Left lung (tissue), 10 donors: ENCODE results near the gene RTL3. TPM values are rescaled to one million over a fixed set of nuclear protein-coding genes. Genes with fewer than 3 reads are reported as not detected.

Source experiments
- ATAC-seq: fragments of 200-7000 bp; cut with Tn5 transposase; one replicate; pipeline ENCODE4 v1.9.1; 2020; ENCODE audit warnings: moderate library complexity
- DNase-seq, 4 donors: peaks; one replicate each; pipeline ENCODE4 v3.0.0-alpha.2; 2013 to 2020
- H3K27ac ChIP-seq, 2 donors: fragments of 200-600 bp; sonication (generic) in 1 of 2; one replicate each; pipeline versions ENCODE4 v1.5.0 to v1.8.0; 2020 to 2021
- H3K27me3 ChIP-seq, 2 donors: fragments of 200-600 bp; sonication (generic) in 1 of 2; one replicate each; pipeline versions ENCODE4 v1.5.0 to v1.8.0; 2020 to 2021
- H3K36me3 ChIP-seq, 2 donors: fragments of 200-600 bp; sonication (generic) in 1 of 2; one replicate each; pipeline versions ENCODE4 v1.5.0 to v1.8.0; 2020 to 2021
- H3K4me1 ChIP-seq, 2 donors: fragments of 200-600 bp; one replicate each; pipeline ENCODE4 v1.8.0; 2021
- H3K4me3 ChIP-seq, 2 donors: fragments of 200-600 bp; sonication (generic) in 1 of 2; one replicate each; pipeline versions ENCODE4 v1.5.0 to v1.8.0; 2020 to 2021; ENCODE audit warnings: mild to moderate bottlenecking in 1 of 2
- H3K9me3 ChIP-seq, 2 donors: fragments of 200-600 bp; sonication (generic) in 1 of 2; one replicate each; pipeline versions ENCODE4 v1.5.0 to v1.8.0; 2020 to 2021
- intact Hi-C, 2 donors: fragments of 100-400 bp; cut with DNase I; formaldehyde crosslinking; loops; one replicate each; pipeline versions ENCODE4 v1.11.2 to v1.14.2; 2022
- polyA plus RNA-seq, 6 donors: library from polyadenylated mRNA; unstranded; fragments of 120-200 nt; gene quantifications; one replicate each; pipeline ENCODE4 v1.2.1, GENCODE V29; 2013; ENCODE audit not compliant: insufficient read length in 6 of 6
- total RNA-seq, 2 donors: library from RNA; stranded (reverse); fragmentation: NEBNext Ultra II Directional; extraction: Animal tissue kit (Norgen Biotek cat#: 25700); gene quantifications; one replicate each; pipeline ENCODE4 v1.2.1, GENCODE V29; 2021
- TF ChIP-seq, protein P1 (sequence below), 2 donors: fragments of 200-600 bp; sonication (generic) in 1 of 2; IDR thresholded peaks; one replicate each; pipeline versions ENCODE4 v1.5.0 to v1.8.0; 2021; ENCODE audit warnings: antibody characterized with exemption in 2 of 2
- donor health status: DM: no; HTN: yes; CAD: no.
- donor health status: DM: no; HTN: no; CAD: no.

RTL3 gene
- total and polyA plus RNA-seq, 8 donors: 0.04 TPM; not detected in 7

DNA sequence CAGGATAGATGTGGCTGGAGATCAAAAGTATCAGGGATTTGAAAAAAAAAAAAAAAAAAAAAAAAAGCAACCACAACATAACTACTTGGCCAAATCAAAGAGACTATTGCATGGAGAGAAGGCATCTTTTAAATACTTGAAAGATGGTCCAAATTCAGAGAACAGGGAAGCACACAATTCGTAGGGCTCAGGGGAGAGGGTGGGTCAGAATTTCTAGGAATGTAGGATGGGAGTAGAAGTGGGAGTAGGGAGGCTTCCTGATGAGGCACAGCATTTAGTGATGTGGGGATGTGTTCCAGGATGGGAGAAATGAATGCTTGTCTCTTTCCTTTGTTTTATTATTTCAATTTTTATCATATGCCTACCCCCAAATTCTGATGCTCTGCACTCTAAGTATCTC is 36.3 kb downstream of the RTL3 start:
- H3K4me3 ChIP-seq: no peak overlapping the region
- no peaks in the 10 kb centered on the region for H3K27me3 ChIP-seq
- intact Hi-C loops: no loop called here
- TF ChIP-seq, protein P1, sequence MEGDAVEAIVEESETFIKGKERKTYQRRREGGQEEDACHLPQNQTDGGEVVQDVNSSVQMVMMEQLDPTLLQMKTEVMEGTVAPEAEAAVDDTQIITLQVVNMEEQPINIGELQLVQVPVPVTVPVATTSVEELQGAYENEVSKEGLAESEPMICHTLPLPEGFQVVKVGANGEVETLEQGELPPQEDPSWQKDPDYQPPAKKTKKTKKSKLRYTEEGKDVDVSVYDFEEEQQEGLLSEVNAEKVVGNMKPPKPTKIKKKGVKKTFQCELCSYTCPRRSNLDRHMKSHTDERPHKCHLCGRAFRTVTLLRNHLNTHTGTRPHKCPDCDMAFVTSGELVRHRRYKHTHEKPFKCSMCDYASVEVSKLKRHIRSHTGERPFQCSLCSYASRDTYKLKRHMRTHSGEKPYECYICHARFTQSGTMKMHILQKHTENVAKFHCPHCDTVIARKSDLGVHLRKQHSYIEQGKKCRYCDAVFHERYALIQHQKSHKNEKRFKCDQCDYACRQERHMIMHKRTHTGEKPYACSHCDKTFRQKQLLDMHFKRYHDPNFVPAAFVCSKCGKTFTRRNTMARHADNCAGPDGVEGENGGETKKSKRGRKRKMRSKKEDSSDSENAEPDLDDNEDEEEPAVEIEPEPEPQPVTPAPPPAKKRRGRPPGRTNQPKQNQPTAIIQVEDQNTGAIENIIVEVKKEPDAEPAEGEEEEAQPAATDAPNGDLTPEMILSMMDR (IDR thresholded peaks at IDR 0.05): no peak
- no peak overlapping the region for H3K27ac ChIP-seq
- H3K9me3 ChIP-seq: no peaks in the 10 kb centered on the region
- no peak for DNase-seq
- no peaks in the 10 kb centered on the region for H3K4me1 ChIP-seq
- ATAC-seq: no peak
- H3K36me3 ChIP-seq: no peaks in the 10 kb centered on the region

- DNase-seq (peak in 3 of 4 donors; percentile 3 to 32 (median 6)), ATAC-seq (peak; percentile 60)
- Histone ChIP-seq H3K4me3 (no peak overlapping the region), H3K27ac (no peak overlapping the region), H3K27me3 (no peaks in the 10 kb centered on the region), H3K4me1 (no peaks in the 10 kb centered on the region), H3K36me3 (no peaks in the 10 kb centered on the region), H3K9me3 (no peaks in the 10 kb centered on the region)
- intact Hi-C loops: no loop called here
- TF ChIP-seq, protein P1 (IDR thresholded peaks at IDR 0.05): no peak
Observed at GRCh38 chrX:78619834-78620233, 39.3 kb downstream of the RTL3 start.

DNA sequence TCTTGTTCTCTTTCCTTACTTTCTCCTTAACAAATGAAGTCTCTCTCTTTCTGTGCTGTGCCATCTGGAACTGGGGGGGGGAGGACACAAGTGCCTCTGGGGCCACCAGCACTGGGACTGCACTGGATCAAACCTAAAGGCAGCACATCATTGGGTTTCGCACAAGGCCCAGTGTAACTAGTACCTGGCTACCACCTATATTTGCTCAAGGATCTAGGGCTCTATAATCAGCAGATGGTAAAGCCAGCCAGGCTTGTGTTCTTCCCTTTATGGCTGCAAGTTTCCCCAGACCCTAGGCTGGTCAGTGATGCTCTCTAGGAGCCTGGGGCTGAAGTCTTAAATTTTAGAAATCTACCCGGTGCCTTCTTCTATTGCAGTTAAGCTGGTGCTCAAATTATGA is 40.1 kb downstream of the RTL3 start:
- no peaks in the 10 kb centered on the region for H3K4me1 ChIP-seq
- no peak overlapping the region for H3K4me3 ChIP-seq
- no peaks in the 10 kb centered on the region for H3K27me3 ChIP-seq
- intact Hi-C loops: no loop called here
- TF ChIP-seq, protein P1 (IDR thresholded peaks at IDR 0.05): no peak
- H3K36me3 ChIP-seq: no peaks in the 10 kb centered on the region
- DNase-seq (no peak), ATAC-seq (no peak)
- H3K9me3 ChIP-seq: no peaks in the 10 kb centered on the region
- no peak overlapping the region for H3K27ac ChIP-seq

GRCh38 chrX:78614264-78614663 is 44.9 kb downstream of the RTL3 start:
- no peaks in the 10 kb centered on the region for H3K4me1 ChIP-seq
- H3K9me3 ChIP-seq: no peaks in the 10 kb centered on the region
- TF ChIP-seq, protein P1 (IDR thresholded peaks at IDR 0.05): no peak
- intact Hi-C loops: no loop called here
- H3K36me3 ChIP-seq: no peaks in the 10 kb centered on the region
- H3K27me3 ChIP-seq: no peaks in the 10 kb centered on the region
- H3K4me3 ChIP-seq: no peak overlapping the region
- no peak for ATAC-seq
- DNase-seq: no peak
- H3K27ac ChIP-seq: no peak overlapping the region

Other genes with a start within 250 kb of the RTL3 start
- under 1 TPM; 0.21 to 0.55 TPM for gene LPAR4, start 88.4 kb upstream of the RTL3 start, total RNA-seq
- 10 to 100 TPM in 1 of 6 donors, 1 to 10 TPM in 5; 4.0 to 10.2 (median 5.6) TPM for gene LPAR4, start 88.4 kb upstream of the RTL3 start, polyA plus RNA-seq